K562 (cell line): ENCODE results near the gene DNAJB12. TPM values are rescaled to one million over a fixed set of nuclear protein-coding genes. Genes with fewer than 3 reads are reported as not detected.

ENCODE experiments used
- ASH1L ChIP-seq: fragments of 450-650 bp; IDR thresholded peaks from 2 replicates; pipeline ENCODE4 v1.6.1; 2018; ENCODE audit warnings: borderline replicate concordance, mild to moderate bottlenecking, low read depth; ENCODE audit not compliant: partially characterized antibody
- BCOR ChIP-seq: fragments of 450-650 bp; IDR thresholded peaks from 2 replicates; pipeline ENCODE4 v1.6.1; 2016
- CBX8 ChIP-seq: fragments of 200-600 bp; sonication (generic); IDR thresholded peaks from 2 replicates; pipeline ENCODE4 v1.6.1; 2012; ENCODE audit warnings: borderline replicate concordance, mixed run types, low read depth, mild to moderate bottlenecking, moderate library complexity, mixed read lengths, low read length, control low read depth, inconsistent platforms; ENCODE audit not compliant: poor library complexity, severe bottlenecking; ENCODE audit errors: extremely low read depth
- ETS2 ChIP-seq: IDR thresholded peaks from 2 replicates; pipeline ENCODE4 v1.6.1; 2016; ENCODE audit warnings: borderline replicate concordance, missing genetic modification characterization, mild to moderate bottlenecking, moderate library complexity, missing compliant biosample characterization; ENCODE audit not compliant: poor library complexity, severe bottlenecking
- ETV1 ChIP-seq: fragments of 450-650 bp; conservative IDR thresholded peaks from 2 replicates; pipeline ENCODE4 v1.6.1; 2016; ENCODE audit warnings: missing genetic modification characterization, control low read depth, low read depth, missing compliant biosample characterization
- HDAC1 ChIP-seq, 2 experiments: fragments of 450-650 bp; IDR thresholded peaks; 2 replicates each; pipeline ENCODE4 v1.6.1; 2016 to 2017; ENCODE audit warnings: inconsistent platforms in 1 of 2, mild to moderate bottlenecking in 1 of 2, moderate library complexity in 1 of 2
- KLF16 ChIP-seq: IDR thresholded peaks from 2 replicates; pipeline ENCODE4 v1.6.1; 2016; ENCODE audit warnings: antibody characterized with exemption
- MCM3 ChIP-seq: fragments of 450-650 bp; IDR thresholded peaks from 2 replicates; pipeline ENCODE4 v1.6.1; 2016
- NCOA1 ChIP-seq: fragments of 450-650 bp; IDR thresholded peaks from 2 replicates; pipeline ENCODE4 v1.6.1; 2016; ENCODE audit warnings: low read depth
- NR2C1 ChIP-seq, 2 experiments: fragments of 450-650 bp; IDR thresholded peaks; 2 replicates each; pipeline ENCODE4 v1.6.1; 2017; ENCODE audit warnings: mild to moderate bottlenecking in 2 of 2, antibody characterized with exemption in 1 of 2, inconsistent platforms in 1 of 2, missing compliant biosample characterization in 1 of 2, missing genetic modification characterization in 1 of 2
- RBFOX2 ChIP-seq: fragments of 200-400 bp; formaldehyde crosslinking; IDR thresholded peaks from 2 replicates; pipeline ENCODE4 v1.6.1; 2017; ENCODE audit warnings: low read depth, mild to moderate bottlenecking, low read length, moderate library complexity
- SMAD3 ChIP-seq: fragments of 450-650 bp; formaldehyde crosslinking; conservative IDR thresholded peaks from 2 replicates; pipeline ENCODE4 v1.4.0; 2020; ENCODE audit warnings: mild to moderate bottlenecking
- STAT5B ChIP-seq: fragments of 250-450 bp; sonication (Bioruptor Pico); IDR thresholded peaks from 2 replicates; pipeline ENCODE4 v1.8.0; 2021; ENCODE audit warnings: mild to moderate bottlenecking, inconsistent platforms
- TARDBP ChIP-seq: fragments of 450-650 bp; IDR thresholded peaks from 2 replicates; pipeline ENCODE4 v1.6.1; 2016
- polyA plus RNA-seq, 8 experiments: library from polyadenylated mRNA; depleted of rRNA in 4 of 8; stranded (reverse) in 5 of 8; unstranded in 3 of 8; fragments of >200 nt; fragmentation: Nextera tagmentation in 2 of 8; fragmentation: Illumina TruSeq in 1 of 8; extraction: Ambion mirVana in 2 of 8; extraction: Trizol in 1 of 8; gene quantifications; 2 replicates each; pipeline versions ENCODE4 v1.2.1 to v1.2.3, GENCODE V29; 2011 to 2014; ENCODE audit warnings: inconsistent platforms in 1 of 8, missing spikeins in 1 of 8
- total RNA-seq, 7 experiments: library from RNA; depleted of rRNA in 6 of 7; stranded (reverse); fragments of >200 nt in 6 of 7; fragmentation: Illumina TruSeq in 2 of 7; extraction: Trizol in 2 of 7; gene quantifications; 2 replicates each; pipeline versions ENCODE4 v1.2.1 to v1.2.3, GENCODE V29; 2011 to 2021; ENCODE audit warnings: low replicate concordance in 1 of 7
- TF ChIP-seq, protein P1 (sequence below): IDR thresholded peaks from 2 replicates; pipeline ENCODE4 v1.6.1; 2016; ENCODE audit warnings: missing genetic modification characterization, missing compliant biosample characterization
- TF ChIP-seq, protein P2 (sequence below), 2 experiments: IDR thresholded peaks in 1 of 2; conservative IDR thresholded peaks in 1 of 2; 2 replicates each; pipeline ENCODE4 v1.6.1; 2016; ENCODE audit warnings: low read depth in 2 of 2, mild to moderate bottlenecking in 1 of 2, missing compliant biosample characterization in 1 of 2, missing genetic modification characterization in 1 of 2, moderate library complexity in 1 of 2
- TF ChIP-seq, protein P3 (sequence below): sonication (generic); formaldehyde crosslinking; IDR thresholded peaks from 2 replicates; pipeline ENCODE4 v1.8.1; 2023; ENCODE audit warnings: mild to moderate bottlenecking, missing genetic modification reagents, moderate library complexity
- TF ChIP-seq, protein P4 (sequence below): sonication (generic); IDR thresholded peaks from 2 replicates; pipeline ENCODE4 v1.6.1; 2016
- TF ChIP-seq, protein P5 (sequence below): fragments of 450-650 bp; IDR thresholded peaks from 2 replicates; pipeline ENCODE4 v1.6.1; 2017; ENCODE audit warnings: antibody characterized with exemption

DNAJB12 gene
- total and polyA plus RNA-seq, 9 of the 15 experiments (the other 6 are each of a cell fraction or from before 2014, with no cell fraction given): 3.5 to 31.5 (median 20.3) TPM

DNA sequence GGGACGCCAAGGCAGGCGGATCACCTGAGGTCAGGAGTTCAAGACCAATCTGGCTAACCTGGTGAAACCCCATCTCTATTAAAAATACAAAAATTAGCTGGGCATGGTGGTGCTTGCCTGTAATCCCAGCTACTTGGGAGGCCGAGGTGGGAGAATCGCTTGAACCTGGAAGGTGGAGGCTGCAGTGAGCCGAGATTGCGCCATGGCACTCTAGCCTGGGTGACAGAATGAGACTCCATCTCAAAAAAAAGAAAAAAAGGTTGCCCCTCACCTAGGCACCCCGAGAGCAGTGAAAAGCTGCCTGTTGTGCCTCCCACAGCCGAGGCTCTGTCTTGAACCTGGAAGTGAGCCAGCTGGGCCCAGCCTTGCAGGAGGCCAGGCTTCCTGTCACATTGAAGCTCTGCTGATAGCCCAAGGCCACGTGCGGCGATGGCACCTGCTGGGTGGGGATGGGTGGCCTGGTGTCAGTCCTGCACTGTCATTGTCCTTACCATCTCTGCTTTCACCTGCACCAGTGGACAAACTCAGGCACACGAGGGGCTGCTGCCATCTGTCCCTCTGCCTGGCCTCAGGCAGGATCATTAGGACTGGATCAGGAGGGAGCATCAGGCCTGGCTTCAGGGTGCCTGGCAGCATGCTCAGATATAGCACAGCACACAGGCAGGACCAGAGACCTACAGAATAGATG lies 37.8 kb downstream of the DNAJB12 start (continued):
- TF ChIP-seq, protein P1, sequence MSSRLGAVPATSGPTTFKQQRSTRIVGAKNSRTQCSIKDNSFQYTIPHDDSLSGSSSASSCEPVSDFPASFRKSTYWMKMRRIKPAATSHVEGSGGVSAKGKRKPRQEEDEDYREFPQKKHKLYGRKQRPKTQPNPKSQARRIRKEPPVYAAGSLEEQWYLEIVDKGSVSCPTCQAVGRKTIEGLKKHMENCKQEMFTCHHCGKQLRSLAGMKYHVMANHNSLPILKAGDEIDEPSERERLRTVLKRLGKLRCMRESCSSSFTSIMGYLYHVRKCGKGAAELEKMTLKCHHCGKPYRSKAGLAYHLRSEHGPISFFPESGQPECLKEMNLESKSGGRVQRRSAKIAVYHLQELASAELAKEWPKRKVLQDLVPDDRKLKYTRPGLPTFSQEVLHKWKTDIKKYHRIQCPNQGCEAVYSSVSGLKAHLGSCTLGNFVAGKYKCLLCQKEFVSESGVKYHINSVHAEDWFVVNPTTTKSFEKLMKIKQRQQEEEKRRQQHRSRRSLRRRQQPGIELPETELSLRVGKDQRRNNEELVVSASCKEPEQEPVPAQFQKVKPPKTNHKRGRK (tag): no peak
- TF ChIP-seq RBFOX2 (peak; percentile 55), NR2C1 (IDR thresholded peaks at IDR 0.05) (no peak), NR2C1 (tag; IDR thresholded peaks at IDR 0.05) (peak; percentile 70), SMAD3 (CRISPR knock-in tag) (peak; percentile 73; the same call in 1 of the 2 replicates), ETV1 (tag) (peak; percentile 93), NCOA1 (no peak), TARDBP (no peak), ASH1L (no peak), BCOR (no peak), STAT5B (CRISPR knock-in tag) (no peak), KLF16 (peak; percentile 44; the same call in 1 of the 2 replicates), CBX8 (no peak), ETS2 (tag) (no peak), HDAC1 (IDR thresholded peaks at IDR 0.05) (peak in 1 of 2 experiments; percentile 73; a peak in 2 of 4 replicates), MCM3 (no peak)
- TF ChIP-seq, protein P2, sequence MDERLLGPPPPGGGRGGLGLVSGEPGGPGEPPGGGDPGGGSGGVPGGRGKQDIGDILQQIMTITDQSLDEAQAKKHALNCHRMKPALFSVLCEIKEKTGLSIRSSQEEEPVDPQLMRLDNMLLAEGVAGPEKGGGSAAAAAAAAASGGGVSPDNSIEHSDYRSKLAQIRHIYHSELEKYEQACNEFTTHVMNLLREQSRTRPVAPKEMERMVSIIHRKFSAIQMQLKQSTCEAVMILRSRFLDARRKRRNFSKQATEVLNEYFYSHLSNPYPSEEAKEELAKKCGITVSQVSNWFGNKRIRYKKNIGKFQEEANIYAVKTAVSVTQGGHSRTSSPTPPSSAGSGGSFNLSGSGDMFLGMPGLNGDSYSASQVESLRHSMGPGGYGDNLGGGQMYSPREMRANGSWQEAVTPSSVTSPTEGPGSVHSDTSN (CRISPR knock-in tag; IDR thresholded peaks at IDR 0.05; ENCODE audit: low read depth): no peak
- TF ChIP-seq, protein P2 (tag; conservative IDR thresholded peaks at IDR 0.05; ENCODE audit: low read depth): peak; percentile 44; the same call in 1 of the 2 replicates
- TF ChIP-seq, protein P3, sequence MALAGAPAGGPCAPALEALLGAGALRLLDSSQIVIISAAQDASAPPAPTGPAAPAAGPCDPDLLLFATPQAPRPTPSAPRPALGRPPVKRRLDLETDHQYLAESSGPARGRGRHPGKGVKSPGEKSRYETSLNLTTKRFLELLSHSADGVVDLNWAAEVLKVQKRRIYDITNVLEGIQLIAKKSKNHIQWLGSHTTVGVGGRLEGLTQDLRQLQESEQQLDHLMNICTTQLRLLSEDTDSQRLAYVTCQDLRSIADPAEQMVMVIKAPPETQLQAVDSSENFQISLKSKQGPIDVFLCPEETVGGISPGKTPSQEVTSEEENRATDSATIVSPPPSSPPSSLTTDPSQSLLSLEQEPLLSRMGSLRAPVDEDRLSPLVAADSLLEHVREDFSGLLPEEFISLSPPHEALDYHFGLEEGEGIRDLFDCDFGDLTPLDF: no peak
- TF ChIP-seq, protein P4, sequence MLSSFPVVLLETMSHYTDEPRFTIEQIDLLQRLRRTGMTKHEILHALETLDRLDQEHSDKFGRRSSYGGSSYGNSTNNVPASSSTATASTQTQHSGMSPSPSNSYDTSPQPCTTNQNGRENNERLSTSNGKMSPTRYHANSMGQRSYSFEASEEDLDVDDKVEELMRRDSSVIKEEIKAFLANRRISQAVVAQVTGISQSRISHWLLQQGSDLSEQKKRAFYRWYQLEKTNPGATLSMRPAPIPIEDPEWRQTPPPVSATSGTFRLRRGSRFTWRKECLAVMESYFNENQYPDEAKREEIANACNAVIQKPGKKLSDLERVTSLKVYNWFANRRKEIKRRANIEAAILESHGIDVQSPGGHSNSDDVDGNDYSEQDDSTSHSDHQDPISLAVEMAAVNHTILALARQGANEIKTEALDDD: no peak
- TF ChIP-seq, protein P5, sequence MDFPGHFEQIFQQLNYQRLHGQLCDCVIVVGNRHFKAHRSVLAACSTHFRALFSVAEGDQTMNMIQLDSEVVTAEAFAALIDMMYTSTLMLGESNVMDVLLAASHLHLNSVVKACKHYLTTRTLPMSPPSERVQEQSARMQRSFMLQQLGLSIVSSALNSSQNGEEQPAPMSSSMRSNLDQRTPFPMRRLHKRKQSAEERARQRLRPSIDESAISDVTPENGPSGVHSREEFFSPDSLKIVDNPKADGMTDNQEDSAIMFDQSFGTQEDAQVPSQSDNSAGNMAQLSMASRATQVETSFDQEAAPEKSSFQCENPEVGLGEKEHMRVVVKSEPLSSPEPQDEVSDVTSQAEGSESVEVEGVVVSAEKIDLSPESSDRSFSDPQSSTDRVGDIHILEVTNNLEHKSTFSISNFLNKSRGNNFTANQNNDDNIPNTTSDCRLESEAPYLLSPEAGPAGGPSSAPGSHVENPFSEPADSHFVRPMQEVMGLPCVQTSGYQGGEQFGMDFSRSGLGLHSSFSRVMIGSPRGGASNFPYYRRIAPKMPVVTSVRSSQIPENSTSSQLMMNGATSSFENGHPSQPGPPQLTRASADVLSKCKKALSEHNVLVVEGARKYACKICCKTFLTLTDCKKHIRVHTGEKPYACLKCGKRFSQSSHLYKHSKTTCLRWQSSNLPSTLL: no peak
